Islet precursor cell (in vitro differentiated cells): ENCODE data around the gene HGFAC.
"Not testable (repeated sequence)": the region's sequence is repeated elsewhere in the genome, so short reads cannot be mapped to it uniquely, and the experiment has no call there.

Experiments
- DNase-seq: peaks from one replicate; pipeline ENCODE4 v3.0.0-alpha.2; 2018

Gene HGFAC

DNA sequence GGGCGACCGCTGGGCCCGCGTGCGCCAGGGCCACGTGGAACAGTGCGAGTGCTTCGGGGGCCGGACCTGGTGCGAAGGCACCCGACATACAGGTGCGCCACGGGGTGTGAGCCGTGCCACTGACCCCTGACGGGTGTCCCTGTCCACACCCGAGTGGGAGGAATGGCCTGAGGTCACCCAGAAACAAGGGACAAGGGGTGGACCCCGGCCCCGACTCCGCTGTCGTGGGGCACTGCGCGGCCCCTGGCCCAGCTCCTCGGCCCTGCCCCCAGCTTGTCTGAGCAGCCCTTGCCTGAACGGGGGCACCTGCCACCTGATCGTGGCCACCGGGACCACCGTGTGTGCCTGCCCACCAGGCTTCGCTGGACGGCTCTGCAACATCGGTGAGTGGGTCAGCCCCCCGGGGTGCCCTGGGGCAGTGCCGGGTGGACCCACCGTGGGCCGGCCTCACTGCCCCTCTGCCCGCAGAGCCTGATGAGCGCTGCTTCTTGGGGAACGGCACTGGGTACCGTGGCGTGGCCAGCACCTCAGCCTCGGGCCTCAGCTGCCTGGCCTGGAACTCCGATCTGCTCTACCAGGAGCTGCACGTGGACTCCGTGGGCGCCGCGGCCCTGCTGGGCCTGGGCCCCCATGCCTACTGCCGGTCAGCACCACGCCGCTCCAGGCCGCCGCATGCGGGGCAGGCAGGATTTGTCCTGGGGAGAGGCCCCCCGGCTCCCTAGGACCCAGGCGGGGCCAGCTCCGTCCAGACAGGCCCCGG is 2.8 kb downstream of the HGFAC start:
- no peak for DNase-seq

DNA sequence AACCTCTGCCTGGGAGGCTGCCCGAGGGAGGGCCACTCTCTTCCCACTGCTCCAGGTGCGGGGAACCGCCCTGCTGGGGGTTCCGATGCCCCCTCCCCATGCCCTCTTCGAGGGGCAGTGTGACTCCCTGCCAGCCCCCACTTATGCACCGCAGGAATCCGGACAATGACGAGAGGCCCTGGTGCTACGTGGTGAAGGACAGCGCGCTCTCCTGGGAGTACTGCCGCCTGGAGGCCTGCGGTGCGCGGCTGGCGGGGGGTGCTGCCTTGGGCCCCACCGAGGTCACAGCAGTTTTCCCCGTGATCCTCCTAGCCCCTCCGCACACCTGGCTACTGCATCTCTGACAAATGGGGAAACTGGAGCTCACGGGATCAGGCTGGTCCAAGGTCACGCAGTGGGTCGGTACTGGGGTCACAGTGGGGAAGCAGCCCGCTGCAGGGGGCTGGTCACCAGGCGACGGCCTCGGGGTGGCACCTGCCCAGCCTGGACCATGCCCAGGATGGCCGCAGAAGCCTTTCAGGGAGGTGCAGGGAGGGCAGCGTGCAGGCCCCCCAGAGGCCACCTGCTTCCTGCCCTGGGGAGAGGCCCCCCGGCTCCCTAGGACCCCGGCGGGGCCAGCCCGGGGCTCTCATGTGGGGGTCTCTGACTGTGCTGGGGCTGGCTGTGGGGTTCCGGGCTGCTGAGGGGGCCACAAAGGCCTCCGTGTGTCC is 3.5 kb downstream of the HGFAC start:
- DNase-seq: no peak

DNA sequence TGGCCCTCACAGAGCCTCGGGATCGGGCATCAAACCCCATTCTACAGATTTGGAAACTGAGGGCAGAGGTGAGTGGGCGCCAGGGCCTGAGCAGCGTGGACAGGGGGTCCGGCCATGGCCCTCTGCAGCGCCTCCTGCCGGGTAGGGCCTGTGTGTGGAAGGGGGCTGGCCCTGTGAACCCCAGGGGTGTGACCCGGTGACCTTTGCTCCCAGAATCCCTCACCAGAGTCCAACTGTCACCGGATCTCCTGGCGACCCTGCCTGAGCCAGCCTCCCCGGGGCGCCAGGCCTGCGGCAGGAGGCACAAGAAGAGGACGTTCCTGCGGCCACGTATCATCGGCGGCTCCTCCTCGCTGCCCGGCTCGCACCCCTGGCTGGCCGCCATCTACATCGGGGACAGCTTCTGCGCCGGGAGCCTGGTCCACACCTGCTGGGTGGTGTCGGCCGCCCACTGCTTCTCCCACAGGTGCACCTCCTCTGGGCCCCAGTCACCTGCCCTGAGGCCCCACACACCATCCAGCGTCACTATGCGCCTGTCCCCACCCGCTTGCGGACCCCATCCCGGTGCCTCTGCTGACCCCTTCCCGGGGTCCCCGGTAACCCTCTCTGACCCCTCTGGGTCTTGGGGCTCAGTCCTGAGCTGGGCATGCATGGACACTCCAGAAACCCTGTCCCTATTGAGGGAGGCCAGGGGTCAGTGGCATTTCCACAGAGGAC is 4.2 kb downstream of the HGFAC start:
- no peak for DNase-seq

DNA sequence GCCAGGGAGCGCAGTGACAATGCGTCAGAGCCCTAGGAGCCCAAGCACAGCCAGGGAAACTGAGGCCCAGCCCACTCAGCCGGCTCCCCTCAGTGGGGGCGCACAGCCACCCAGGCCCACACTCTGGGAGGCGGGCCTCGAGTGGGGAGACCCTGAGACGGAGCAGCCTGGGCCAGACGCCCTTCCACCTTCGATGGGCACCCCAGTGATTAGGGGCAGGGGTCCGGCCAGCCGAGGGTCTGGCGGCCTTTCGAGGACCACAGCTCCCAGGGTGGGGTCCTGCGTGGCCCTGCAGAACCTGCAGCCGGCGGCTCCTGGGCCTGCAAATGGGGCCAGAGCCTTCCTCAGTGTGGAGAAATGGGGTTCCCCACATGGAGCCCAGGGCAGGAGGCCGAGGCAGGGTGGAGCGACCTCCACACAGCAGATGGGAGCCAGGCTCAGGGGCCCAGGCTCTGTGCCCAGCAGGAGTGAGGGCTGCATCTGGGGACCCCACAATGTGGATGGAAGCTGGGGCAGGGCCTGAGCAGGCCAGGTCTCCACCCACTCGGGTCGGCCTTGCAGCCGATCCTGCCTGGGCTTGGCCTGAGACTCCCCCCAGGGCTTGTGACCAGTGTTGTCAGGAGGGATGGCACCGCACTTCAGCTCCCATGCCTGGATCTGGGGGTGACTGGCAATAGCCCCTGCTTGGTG is 5.0 kb downstream of the HGFAC start:
- DNase-seq: no peak

DNA sequence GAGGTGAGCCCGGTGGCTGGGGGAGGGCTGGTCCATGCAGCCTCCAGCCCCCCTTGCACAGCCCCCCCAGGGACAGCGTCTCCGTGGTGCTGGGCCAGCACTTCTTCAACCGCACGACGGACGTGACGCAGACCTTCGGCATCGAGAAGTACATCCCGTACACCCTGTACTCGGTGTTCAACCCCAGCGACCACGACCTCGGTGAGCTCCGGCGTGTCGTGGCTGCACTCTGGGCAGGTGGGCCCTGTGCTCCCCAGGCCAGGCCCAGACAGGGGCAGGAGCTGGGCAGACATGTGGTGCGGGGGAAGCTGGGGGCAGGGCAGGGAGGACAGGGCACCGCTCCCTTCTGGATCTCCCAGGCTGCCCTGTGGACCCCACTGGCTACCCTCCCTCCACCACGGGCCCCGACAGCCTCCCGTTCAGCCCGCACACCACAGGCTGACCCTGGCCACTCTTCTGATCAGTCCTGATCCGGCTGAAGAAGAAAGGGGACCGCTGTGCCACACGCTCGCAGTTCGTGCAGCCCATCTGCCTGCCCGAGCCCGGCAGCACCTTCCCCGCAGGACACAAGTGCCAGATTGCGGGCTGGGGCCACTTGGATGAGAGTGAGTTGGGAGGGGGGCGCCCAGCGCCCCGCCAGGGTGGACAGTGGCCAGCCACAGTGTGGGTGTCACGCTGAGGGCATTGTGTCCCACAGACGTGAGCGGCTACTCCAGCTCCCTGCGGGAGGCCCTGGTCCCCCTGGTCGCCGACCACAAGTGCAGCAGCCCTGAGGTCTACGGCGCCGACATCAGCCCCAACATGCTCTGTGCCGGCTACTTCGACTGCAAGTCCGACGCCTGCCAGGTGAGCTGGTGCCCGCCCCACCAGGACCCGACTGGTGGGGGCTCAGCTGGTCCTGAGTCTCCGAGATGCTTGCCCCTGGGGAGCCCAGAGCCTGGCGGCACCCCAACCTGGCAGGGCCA is 5.9 kb downstream of the HGFAC start:
- no peak for DNase-seq

DNA sequence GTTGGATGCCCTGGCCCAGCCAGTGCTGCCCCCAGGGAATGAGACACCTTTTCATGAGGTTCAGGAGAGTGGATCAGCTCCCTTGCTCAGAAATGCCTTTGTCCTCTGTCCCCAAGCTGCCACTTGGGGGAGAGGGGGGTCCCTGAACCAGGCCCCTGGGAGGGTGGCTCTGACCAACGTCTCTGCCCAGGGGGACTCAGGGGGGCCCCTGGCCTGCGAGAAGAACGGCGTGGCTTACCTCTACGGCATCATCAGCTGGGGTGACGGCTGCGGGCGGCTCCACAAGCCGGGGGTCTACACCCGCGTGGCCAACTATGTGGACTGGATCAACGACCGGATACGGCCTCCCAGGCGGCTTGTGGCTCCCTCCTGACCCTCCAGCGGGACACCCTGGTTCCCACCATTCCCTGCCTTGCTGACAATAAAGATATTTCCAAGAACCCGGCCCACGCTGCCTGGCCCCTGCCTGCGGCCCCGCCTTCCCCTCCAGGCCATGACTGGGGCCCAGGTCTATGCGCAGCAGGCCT is 7.3 kb downstream of the HGFAC start:
- DNase-seq: no peak

DNA sequence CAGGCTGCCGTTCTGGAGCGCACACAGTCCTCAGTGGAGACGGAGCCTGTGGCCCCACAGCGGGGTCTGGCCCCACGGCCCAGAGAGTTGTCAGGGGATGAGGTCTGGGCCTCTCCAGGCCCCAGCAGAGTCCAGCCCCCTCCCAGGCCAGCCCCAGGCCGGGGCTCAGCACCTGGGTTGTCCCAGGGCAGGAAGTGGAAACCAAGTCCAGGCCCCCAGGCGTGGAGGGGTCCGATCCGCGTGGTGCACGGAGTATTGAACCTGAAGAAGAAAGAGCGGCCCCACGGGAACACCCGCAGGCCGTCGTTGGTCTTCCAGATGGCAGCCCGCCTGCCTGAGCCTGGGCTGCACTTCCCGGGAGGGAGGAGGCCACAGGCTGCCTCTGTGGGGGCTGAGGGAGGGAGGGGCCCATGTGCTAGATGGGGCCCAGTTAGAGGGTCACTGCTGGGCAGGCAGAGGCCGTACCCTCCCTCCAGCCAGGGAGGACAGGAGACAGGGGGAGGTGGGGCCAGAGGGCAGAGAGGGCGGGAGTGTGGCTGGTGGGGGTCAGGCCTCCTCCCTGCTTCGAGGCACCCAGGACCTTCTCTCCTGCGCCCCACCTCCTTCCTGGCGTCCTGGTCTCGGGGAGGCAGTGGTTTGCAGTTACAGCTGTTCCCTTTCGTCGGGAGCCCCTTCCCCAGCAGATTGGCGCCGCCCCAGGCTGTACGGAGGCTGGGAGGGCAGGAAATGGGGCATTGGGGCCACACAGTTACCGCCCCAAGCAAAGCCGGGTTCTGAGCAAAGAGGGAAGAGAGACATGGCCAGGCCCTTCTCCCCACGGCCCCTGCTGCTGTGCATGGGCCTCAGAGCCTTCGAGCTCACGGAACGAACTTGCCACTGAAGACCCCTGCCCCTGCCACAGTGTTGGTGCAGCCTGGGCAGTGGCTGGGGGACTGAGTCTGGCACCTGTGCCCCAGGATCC is 8.1 kb downstream of the HGFAC start:
- no peak for DNase-seq

DNA sequence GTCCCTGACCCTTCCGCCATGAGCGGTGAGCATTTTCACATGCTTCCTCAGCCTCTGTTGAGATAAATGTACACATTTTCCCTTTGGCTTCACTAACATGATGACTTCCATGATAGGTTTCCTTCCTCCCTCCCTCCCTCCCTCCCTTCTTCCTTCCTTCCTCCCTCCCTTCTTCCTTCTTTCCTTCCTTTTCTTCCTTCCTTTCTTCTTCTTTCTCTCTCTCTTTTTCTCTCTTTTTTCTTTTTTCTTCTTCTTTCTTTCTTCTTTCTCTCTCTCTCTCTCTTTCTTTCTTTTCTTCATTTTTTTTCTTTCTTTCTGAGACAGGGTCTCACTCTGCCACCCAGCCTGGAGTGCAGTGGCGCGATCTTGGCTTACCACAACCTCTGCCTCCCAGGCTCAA is 8.9 kb downstream of the HGFAC start:
- DNase-seq: no peak

DNA sequence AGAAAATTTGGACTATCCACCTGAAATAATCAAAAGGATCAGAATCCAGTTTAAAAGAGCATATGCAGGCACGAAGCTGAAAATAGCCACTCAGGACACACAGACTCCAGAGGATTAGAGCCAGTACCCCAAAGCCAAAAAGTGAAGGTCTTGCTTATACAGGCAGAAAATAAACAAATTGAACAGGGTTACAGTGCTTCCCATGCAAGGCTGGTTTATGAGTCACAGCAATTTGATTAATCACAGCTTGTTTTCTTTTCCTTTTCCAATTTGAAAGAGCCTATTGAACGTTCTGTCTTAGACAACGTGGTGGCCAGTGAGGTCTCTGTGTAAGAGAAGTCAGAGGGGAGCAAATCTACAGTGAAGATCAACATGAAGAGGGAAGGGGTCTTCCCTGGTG is 10.2 kb downstream of the HGFAC start:
- DNase-seq: no peak

DNA sequence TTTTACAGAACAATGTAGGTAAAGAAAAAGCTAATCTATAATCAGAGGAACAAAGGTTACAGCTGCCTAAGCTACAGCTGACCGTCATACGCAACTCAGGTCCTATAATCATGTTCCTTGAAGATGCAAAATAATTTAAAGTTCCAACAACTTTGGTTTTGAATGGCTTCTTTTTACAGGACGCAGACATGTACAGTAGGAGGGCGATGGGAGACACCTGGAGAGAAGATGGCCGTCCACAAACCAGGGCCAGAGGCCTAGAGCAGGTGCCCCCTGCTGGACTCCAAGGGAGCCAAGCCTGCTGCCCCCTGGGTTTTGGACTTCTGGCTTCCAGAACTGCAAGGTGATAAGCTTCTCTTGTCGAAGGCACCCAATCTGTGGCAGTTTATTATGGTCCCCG is 10.6 kb downstream of the HGFAC start:
- DNase-seq: no peak

DNA sequence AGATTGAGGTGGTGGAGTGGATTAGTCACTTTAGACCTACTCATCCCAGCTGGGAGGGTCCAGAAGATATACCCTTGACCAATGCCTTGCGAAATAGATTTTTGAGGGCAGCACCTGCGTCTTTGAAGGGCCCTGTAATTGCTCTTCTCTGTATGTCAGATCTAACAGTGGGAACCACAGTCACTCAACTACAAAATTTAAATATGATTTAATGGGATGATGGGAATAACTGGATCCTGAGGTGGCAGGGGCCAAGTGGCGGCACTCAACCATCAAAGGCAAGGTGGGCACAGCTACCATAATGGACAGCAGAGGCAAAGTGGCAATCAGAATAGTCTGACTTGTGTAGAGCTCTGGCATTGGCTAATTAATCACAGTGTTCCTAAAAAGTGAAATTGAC is 13.8 kb downstream of the HGFAC start:
- not testable (repeated sequence) for DNase-seq

DNA sequence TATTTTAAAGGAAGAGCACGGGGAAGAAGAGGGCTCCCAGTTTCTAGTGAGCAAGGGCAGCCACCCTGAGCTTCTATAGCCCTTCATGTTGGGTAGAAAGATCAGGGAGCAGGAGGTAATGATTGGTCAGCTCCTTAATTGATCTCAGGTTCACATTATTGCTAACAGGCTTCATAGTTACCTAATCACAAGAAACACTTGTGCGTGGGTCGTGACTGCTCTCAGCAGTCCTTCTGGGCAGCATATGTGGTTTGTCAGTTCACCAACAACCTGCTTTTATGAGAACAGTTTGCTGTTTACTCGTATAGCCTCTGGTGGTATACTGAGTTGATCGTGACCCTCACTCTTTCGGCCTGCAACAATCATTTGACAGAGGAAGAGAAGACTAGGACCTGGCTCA is 16.6 kb downstream of the HGFAC start:
- DNase-seq: no peak

DNA sequence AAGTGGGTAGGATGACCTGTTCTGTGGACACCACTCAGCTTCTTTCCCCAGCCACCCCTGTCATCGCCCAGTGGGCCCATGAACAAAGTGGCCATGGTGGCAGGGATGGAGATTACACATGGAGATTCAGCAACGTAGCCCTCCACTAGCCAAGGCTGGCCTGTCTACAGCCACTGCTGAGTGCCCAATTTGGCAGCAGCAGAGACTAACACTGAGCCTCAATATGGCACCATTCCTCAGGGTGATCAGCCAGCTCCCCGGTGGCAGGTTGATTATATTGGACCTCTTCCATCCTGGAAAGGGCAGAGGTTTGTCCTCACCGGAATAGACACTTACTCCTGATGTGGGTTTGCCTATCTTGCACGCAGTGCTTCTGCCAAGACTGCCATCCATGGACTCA is 17.4 kb downstream of the HGFAC start:
- DNase-seq: not testable (repeated sequence)

DNA sequence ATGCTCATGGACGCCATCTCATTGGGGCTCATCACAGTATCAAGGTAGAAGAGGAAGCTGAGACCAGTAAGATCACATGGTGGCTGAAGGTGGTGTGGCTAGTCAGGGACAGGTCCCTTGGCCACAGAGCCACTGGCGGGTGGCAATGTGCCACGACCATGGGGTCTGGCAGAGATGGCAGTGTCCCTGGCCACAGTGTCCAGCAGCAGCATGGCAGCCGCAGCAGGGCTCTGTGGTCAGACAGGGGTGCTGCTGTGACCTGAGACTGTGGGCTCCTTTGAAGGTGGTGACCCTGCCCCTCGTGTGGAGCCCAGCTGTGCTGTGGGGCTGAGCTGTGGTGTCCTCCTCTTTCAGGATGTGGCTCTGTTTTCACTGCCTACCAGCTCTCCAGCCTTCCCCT is 19.2 kb downstream of the HGFAC start:
- DNase-seq: no peak

DNA sequence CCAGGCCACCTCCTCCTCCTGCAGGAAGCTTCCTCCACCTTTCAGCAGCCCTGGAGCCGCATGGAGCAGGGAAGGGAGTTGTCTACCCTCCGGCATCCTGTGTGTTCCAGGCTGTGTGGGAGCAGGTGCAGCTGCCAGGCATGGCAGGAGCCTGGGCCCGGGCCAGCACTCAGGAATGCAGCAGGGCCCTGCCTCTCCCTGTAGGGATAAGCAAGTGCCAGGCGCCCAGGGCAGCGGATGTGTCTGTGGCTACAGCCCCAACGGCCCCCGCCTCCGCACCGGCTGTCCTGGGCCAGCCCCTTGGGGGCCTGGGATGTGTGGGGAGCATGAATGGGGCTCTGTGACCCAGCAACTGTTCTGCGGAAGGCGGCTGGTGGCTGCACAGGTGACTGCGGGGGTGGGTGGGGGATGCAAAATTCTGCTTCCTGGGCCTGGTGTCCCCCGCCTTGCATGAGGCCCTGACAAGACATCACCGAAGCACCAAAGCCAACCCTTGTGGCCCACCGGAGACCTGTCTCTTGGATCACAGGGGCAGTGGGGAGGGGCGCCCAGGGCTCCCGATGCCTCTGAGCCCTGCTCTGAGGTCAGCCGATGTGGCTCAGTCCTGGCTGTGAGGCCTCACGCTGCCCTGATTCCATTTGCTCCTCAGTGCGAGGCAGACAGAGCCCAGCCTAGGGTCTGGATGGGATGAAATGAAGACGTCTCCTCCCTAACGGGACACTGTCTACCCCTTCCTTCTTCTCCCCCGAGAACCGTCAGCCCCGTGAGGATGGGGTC is 19.9 kb downstream of the HGFAC start:
- no peak for DNase-seq

DNA sequence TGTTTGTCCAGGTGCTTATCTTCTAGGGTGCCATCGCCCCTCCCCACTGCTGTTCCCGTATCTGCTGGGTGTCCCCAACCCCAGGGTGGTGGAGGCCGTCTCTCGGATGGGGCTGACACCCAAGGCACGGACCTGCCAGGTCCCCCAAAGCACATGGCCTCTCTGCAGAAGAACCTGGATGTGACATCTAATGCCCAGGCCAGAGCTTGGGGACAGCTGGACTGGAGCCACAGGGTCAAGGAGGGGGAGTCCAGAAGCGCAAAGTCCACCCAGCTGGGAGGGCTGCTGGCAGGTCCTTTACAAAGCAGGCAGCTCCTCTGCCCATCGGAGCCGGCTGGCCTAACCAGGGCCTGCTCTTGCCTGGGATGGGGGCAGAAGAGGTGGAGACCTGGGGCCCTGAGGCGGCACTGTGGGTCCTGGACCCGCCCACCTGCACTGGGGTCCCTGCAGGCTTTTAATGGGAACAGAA is 20.6 kb downstream of the HGFAC start:
- no peak for DNase-seq

DNA sequence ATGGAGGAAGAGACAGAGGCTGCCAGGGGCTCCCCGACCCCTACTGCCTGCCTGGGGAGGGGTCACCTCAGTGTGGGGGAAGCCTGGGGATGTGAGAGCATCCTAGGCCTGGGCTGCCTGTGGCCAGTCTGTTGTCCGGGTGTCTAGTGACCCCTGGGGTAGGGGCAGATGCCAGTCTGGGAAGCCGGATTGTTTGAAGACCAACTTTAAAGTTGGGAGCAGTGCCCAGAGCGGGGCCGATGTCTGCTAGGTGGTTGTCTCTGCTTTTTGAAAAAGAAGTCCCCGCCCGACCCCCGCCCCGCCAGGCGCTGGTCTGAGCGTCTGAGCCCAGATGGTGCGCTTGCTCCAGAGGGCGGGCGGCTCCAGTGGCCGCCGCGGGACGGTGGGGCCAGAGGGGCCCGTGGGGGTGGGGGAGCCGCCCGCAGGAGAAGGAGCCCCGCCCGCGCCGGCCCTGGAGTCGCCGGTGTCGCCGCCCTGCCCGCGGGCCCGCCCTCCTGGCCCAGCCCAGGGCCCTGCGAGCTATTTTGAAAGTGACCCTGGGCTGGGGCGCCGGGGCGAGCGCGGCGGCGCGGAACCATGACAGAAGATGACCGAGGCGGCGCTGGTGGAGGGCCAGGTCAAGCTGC is 21.1 kb downstream of the HGFAC start, which contains the start of gene DOK7:
Gene DOK7 (plus strand): TSS at position 517 of the 626 bp plus-strand sequence. CDS start 70 bp downstream, at position 587.
- no peak for DNase-seq

DNA sequence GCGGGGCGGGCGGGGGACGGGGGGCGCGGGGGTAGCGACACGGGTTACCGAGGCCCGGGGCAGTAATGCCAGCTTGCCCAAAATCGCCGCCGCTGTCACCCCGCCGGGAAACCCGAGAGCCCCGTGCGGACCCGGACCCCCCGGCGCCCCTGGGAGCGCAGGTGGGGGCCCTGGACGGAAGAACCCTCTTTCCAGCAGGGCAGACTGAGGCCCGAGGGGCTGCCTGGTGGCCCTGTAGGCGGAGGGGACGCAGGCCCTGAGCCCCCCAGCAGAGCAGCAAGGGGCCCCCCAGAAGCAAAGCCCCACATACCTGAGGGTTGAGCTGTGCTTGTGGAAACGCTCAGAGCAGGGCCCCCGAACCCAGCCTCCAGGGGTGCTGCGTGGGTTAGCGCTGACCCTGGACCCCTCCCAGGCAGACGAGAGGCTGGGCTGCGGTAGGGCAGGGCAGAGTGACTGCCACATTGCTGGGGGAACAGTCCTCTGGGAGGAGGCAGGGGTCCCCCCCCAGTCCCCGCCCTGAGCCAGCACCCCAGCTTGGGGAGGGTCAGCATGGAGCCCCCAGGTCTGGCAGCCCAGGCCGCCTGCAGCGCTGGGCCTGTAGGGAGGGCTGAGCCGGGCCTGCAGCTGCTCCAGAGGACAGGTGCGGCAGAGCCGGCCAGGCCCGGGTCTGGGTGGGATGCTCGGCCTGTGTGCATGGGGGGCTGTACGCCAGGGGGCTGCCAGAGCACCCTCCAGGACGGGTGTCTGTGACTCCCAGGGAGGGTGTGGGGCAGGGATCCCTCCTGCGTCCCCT is 22.0 kb downstream of the HGFAC start:
- DNase-seq: no peak
